Measurements from ENCODE around the gene SLC5A6.

SLC5A6 gene

DNA sequence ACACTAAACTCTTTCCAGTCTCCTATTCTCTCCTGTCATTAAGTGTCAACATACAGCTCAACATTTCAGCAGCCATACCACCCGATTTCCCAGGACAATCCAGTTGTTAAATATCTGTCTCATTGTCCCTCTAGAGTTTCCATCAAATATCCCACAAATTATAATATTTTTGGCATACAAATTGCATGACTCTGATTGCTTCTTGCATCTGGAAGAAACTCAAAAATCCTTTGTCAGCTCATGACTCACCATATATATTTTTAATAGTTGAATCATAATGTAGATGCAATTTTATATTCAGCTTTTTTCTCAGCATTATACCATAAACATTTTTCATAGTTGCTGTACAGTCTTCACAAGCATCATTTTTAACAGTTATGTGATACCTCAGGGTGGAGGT, 43.6 kb upstream of the SLC5A6 start:
- no peak overlapping the region for H3K4me3 ChIP-seq (ENCODE audit: severe bottlenecking)
- no peak for ATAC-seq (ENCODE audit: low read depth)
- no peak for DNase-seq (ENCODE audit: low spot score)
- H3K27ac ChIP-seq (ENCODE audit: poor library complexity, severe bottlenecking) = no peak overlapping the region
- no peak for TF ChIP-seq CTCF (IDR thresholded peaks at IDR 0.05; ENCODE audit: poor library complexity, severe bottlenecking)
- H3K36me3 ChIP-seq (ENCODE audit: low read depth) = no peaks in the 10 kb centered on the region
- H3K27me3 ChIP-seq (ENCODE audit: insufficient read depth, poor library complexity, severe bottlenecking) = peaks cover 7% of the 10 kb centered on the region
- H3K9me3 ChIP-seq (ENCODE audit: severe bottlenecking) = no peaks in the 10 kb centered on the region
- no peaks in the 10 kb centered on the region for H3K4me1 ChIP-seq (ENCODE audit: insufficient read depth, poor library complexity, severe bottlenecking)

GRCh38 chr2:27255187-27255586, 43.1 kb upstream of the SLC5A6 start:
- Histone ChIP-seq H3K27ac (ENCODE audit: poor library complexity, severe bottlenecking) (no peak overlapping the region), H3K4me1 (ENCODE audit: insufficient read depth, poor library complexity, severe bottlenecking) (no peaks in the 10 kb centered on the region), H3K36me3 (ENCODE audit: low read depth) (no peaks in the 10 kb centered on the region), H3K9me3 (ENCODE audit: severe bottlenecking) (no peaks in the 10 kb centered on the region), H3K27me3 (ENCODE audit: insufficient read depth, poor library complexity, severe bottlenecking) (peaks cover 2% of the 10 kb centered on the region), H3K4me3 (ENCODE audit: severe bottlenecking) (no peak overlapping the region)
- ATAC-seq (ENCODE audit: low read depth) (no peak), DNase-seq (ENCODE audit: low spot score) (no peak)
- no peak for TF ChIP-seq CTCF (IDR thresholded peaks at IDR 0.05; ENCODE audit: poor library complexity, severe bottlenecking)

- ATAC-seq (ENCODE audit: low read depth) (no peak), DNase-seq (ENCODE audit: low spot score) (no peak)
- TF ChIP-seq CTCF (IDR thresholded peaks at IDR 0.05; ENCODE audit: poor library complexity, severe bottlenecking) = no peak
- Histone ChIP-seq H3K27ac (ENCODE audit: poor library complexity, severe bottlenecking) (no peak overlapping the region), H3K4me3 (ENCODE audit: severe bottlenecking) (no peak overlapping the region), H3K36me3 (ENCODE audit: low read depth) (no peaks in the 10 kb centered on the region), H3K27me3 (ENCODE audit: insufficient read depth, poor library complexity, severe bottlenecking) (no peaks in the 10 kb centered on the region), H3K4me1 (ENCODE audit: insufficient read depth, poor library complexity, severe bottlenecking) (no peaks in the 10 kb centered on the region), H3K9me3 (ENCODE audit: severe bottlenecking) (no peaks in the 10 kb centered on the region)
Measured at GRCh38 chr2:27251766-27252165, 39.7 kb upstream of the SLC5A6 start.

DNA sequence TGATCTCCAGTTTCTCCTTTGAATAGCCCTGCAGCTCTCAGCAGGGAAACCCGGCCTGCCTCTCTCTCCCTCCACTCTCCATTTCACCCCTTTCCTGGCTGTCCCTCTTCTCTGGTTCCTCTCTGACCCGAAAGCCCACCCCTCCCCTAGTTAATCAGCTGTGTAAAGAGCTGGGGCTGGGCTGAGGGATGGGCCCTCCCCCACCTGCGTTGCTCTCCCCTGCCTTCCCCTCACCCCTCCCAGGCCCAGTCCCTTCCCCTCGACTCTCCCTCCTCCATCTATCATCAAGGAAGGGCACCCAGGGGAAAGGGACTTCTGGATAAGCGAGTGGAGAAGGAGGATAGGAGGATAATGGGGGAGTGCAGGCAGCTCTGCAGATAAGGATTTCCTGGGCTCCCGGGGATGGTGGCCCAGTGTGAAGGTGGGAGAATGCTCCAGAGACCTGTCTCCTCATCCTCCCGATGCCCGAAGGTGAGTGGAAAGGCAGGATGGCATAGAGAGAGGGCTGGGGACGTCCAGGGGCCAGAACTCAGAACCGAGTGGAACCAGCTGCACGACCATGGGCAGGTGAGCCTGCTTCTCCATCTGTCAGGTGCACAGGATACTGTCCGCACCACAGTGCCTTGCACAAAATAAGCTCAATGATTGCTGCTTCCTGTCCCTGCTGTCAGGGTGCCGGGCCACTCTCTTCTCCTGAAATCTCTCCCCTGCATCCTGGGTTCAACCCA, 38.7 kb upstream of the SLC5A6 start:
- H3K4me3 ChIP-seq (ENCODE audit: severe bottlenecking) = no peak overlapping the region
- DNase-seq (ENCODE audit: low spot score) = no peak
- no peaks in the 10 kb centered on the region for H3K9me3 ChIP-seq (ENCODE audit: severe bottlenecking)
- H3K27ac ChIP-seq (ENCODE audit: poor library complexity, severe bottlenecking) = no peak overlapping the region
- H3K27me3 ChIP-seq (ENCODE audit: insufficient read depth, poor library complexity, severe bottlenecking) = no peaks in the 10 kb centered on the region
- TF ChIP-seq CTCF (IDR thresholded peaks at IDR 0.05; ENCODE audit: poor library complexity, severe bottlenecking) = no peak
- no peaks in the 10 kb centered on the region for H3K4me1 ChIP-seq (ENCODE audit: insufficient read depth, poor library complexity, severe bottlenecking)
- H3K36me3 ChIP-seq (ENCODE audit: low read depth) = no peaks in the 10 kb centered on the region
- ATAC-seq (ENCODE audit: low read depth) = no peak

GRCh38 chr2:27249891-27250651, 38.0 kb upstream of the SLC5A6 start:
- Histone ChIP-seq H3K4me1 (ENCODE audit: insufficient read depth, poor library complexity, severe bottlenecking) (no peaks in the 10 kb centered on the region), H3K9me3 (ENCODE audit: severe bottlenecking) (no peaks in the 10 kb centered on the region), H3K27ac (ENCODE audit: poor library complexity, severe bottlenecking) (no peak overlapping the region), H3K36me3 (ENCODE audit: low read depth) (no peaks in the 10 kb centered on the region), H3K4me3 (ENCODE audit: severe bottlenecking) (no peak overlapping the region), H3K27me3 (ENCODE audit: insufficient read depth, poor library complexity, severe bottlenecking) (no peaks in the 10 kb centered on the region)
- ATAC-seq (ENCODE audit: low read depth) = no peak
- no peak for DNase-seq (ENCODE audit: low spot score)
- TF ChIP-seq CTCF (IDR thresholded peaks at IDR 0.05; ENCODE audit: poor library complexity, severe bottlenecking) = no peak
